Ascending aorta (tissue), 2 donors: ENCODE measurements around the gene HNF4A. TPM values are rescaled to one million over a fixed set of nuclear protein-coding genes. Genes with fewer than 3 reads are reported as not detected.

ENCODE experiments used
- DNase-seq, 2 donors: peaks; one replicate each; pipeline ENCODE4 v3.0.0-alpha.2; 2019; ENCODE audit warnings: low spot score in 2 of 2
- H3K27ac ChIP-seq, 2 donors: fragments of 200-600 bp; sonication (generic); one replicate each; pipeline ENCODE4 v1.5.1; 2016 to 2017; ENCODE audit warnings: mild to moderate bottlenecking in 1 of 2
- H3K27me3 ChIP-seq: fragments of 200-600 bp; sonication (generic); one replicate; pipeline ENCODE4 v1.5.1; 2017
- H3K36me3 ChIP-seq, 2 donors: fragments of 200-600 bp; sonication (generic); one replicate each; pipeline ENCODE4 v1.5.1; 2016
- H3K4me1 ChIP-seq, 2 donors: fragments of 200-600 bp; sonication (generic); one replicate each; pipeline ENCODE4 v1.5.1; 2016 to 2017; ENCODE audit warnings: mild to moderate bottlenecking in 1 of 2
- H3K4me3 ChIP-seq, 2 donors: fragments of 200-600 bp; sonication (generic); one replicate each; pipeline ENCODE4 v1.5.1; 2016 to 2017; ENCODE audit warnings: mild to moderate bottlenecking in 1 of 2
- H3K9me3 ChIP-seq, 2 donors: fragments of 200-600 bp; sonication (generic); one replicate each; pipeline ENCODE4 v1.5.1; 2016
- CTCF ChIP-seq, 3 experiments: fragments of 200-600 bp in 2 of 3; fragments of 450-650 bp in 1 of 3; sonication (generic) in 2 of 3; IDR thresholded peaks; one replicate each; pipeline ENCODE4 v1.5.1; 2016 to 2019; ENCODE audit warnings: antibody characterized with exemption in 3 of 3, mild to moderate bottlenecking in 1 of 3, moderate library complexity in 1 of 3
- intact Hi-C: fragments of 100-400 bp; cut with DNase I; formaldehyde crosslinking; loops from one replicate; pipeline ENCODE4 v1.15.1; 2023
- total RNA-seq: library from RNA; depleted of rRNA; stranded (reverse); fragments of >200 nt; gene quantifications from one replicate; pipeline ENCODE4 v1.1.0, GENCODE V29; 2016

Gene HNF4A
- total RNA-seq, 1 donor from 2014 or later = not detected

- intact Hi-C loops = no loop called here
- Histone ChIP-seq H3K27me3 (no peaks in the 10 kb centered on the region), H3K4me3 (no peak overlapping the region), H3K27ac (no peak overlapping the region), H3K4me1 (no peaks in the 10 kb centered on the region), H3K36me3 (no peaks in the 10 kb centered on the region), H3K9me3 (no peaks in the 10 kb centered on the region)
- no peak for DNase-seq
- no peak for TF ChIP-seq CTCF (IDR thresholded peaks at IDR 0.05)
Observed at GRCh38 chr20:44411020-44411756, 55.7 kb downstream of the HNF4A start.

- intact Hi-C loops = no loop called here
- no peak for DNase-seq
- H3K4me1 ChIP-seq = no peaks in the 10 kb centered on the region
- no peak for TF ChIP-seq CTCF (IDR thresholded peaks at IDR 0.05)
- H3K36me3 ChIP-seq = no peaks in the 10 kb centered on the region
- no peaks in the 10 kb centered on the region for H3K9me3 ChIP-seq
- H3K4me3 ChIP-seq = no peak overlapping the region
- no peaks in the 10 kb centered on the region for H3K27me3 ChIP-seq
- H3K27ac ChIP-seq = no peak overlapping the region
Observed at GRCh38 chr20:44411757-44412401, 56.4 kb downstream of the HNF4A start.

GRCh38 chr20:44412402-44413144 lies 57.1 kb downstream of the HNF4A start:
- Histone ChIP-seq H3K27me3 (no peaks in the 10 kb centered on the region), H3K27ac (no peak overlapping the region), H3K9me3 (no peaks in the 10 kb centered on the region), H3K36me3 (no peaks in the 10 kb centered on the region), H3K4me3 (no peak overlapping the region), H3K4me1 (no peaks in the 10 kb centered on the region)
- TF ChIP-seq CTCF (IDR thresholded peaks at IDR 0.05) = no peak
- intact Hi-C loops = no loop called here
- DNase-seq = no peak

DNA sequence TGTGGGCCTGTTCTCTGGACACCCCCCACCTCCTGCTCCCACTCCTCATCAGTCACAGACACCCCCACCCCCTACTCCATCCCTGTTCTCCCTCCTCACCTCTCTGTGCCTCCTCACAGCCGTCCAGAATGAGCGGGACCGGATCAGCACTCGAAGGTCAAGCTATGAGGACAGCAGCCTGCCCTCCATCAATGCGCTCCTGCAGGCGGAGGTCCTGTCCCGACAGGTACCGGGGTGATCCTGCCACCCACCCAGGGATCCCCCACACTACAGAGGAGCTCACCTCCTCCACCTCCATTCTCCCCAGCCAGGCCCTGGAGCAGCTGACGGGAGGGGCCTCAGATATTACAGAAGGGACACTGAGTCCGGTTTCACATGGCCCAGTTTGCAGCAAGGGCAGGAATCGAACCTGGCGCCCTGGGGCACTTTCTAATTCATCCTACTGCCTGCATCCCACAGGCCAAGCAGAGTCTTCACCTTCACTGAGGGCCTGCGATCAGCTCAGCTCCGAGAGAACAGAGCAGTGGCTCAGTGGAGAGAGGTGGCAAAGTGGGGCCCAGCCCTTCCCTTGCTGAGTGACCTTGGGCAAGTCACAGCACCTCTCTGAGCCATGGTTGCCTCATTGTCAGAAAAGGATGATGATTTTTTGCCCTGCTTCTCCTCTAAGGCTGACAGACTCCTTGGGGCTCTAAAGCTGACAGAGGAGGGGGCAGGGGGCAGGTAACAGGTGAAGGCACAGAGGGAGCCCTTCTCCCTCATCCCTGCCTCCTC lies 58.3 kb downstream of the HNF4A start:
- intact Hi-C loops = no loop called here
- no peak for TF ChIP-seq CTCF (IDR thresholded peaks at IDR 0.05)
- no peaks in the 10 kb centered on the region for H3K4me1 ChIP-seq
- no peaks in the 10 kb centered on the region for H3K9me3 ChIP-seq
- H3K27ac ChIP-seq = no peak overlapping the region
- no peaks in the 10 kb centered on the region for H3K36me3 ChIP-seq
- DNase-seq = no peak
- no peak overlapping the region for H3K4me3 ChIP-seq
- H3K27me3 ChIP-seq = no peaks in the 10 kb centered on the region

DNA sequence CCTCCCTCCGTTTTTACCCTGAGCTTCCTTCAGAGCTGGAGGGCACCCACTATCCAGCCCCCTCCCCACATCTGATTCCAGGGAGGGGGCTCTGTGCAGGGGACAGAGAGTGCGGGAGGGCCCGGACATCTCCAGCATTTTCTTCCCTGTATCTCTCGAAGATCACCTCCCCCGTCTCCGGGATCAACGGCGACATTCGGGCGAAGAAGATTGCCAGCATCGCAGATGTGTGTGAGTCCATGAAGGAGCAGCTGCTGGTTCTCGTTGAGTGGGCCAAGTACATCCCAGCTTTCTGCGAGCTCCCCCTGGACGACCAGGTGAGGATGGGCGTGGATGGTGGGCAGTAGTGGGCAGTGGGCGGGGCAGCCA lies 58.8 kb downstream of the HNF4A start:
- H3K36me3 ChIP-seq = no peaks in the 10 kb centered on the region
- H3K27me3 ChIP-seq = no peaks in the 10 kb centered on the region
- no peak overlapping the region for H3K4me3 ChIP-seq
- intact Hi-C loops = no loop called here
- no peak overlapping the region for H3K27ac ChIP-seq
- H3K9me3 ChIP-seq = no peaks in the 10 kb centered on the region
- no peaks in the 10 kb centered on the region for H3K4me1 ChIP-seq
- no peak for DNase-seq
- no peak for TF ChIP-seq CTCF (IDR thresholded peaks at IDR 0.05)
